NCI-H187 (cell line): Measurements from ENCODE around the gene NPR2.

ENCODE experiments used
- DNase-seq, 2 experiments: peaks; one replicate each; lab custom pipeline; 2025; lab: John Stamatoyannopoulos, UW

The NPR2 gene

GRCh38 chr9:35832814-35833213 lies 41.4 kb downstream of the NPR2 start:
- DNase-seq = no peak

- no peak for DNase-seq
Measured at GRCh38 chr9:35834260-35835215, 43.1 kb downstream of the NPR2 start.

GRCh38 chr9:35835216-35835632 lies 43.8 kb downstream of the NPR2 start:
- DNase-seq = no peak

GRCh38 chr9:35835766-35836165 lies 44.4 kb downstream of the NPR2 start:
- no peak for DNase-seq

- DNase-seq = no peak
Measured at GRCh38 chr9:35836595-35836994, 45.2 kb downstream of the NPR2 start.

- no peak for DNase-seq
Measured at GRCh38 chr9:35839926-35840325, 48.5 kb downstream of the NPR2 start.

- DNase-seq = no peak
Measured at GRCh38 chr9:35840881-35841644, 49.7 kb downstream of the NPR2 start.

- DNase-seq = no peak
Measured at GRCh38 chr9:35841645-35841900, 50.2 kb downstream of the NPR2 start.

- DNase-seq = no peak
Measured at GRCh38 chr9:35842020-35842745, 50.8 kb downstream of the NPR2 start.

- no peak for DNase-seq
Measured at GRCh38 chr9:35842795-35843194, 51.4 kb downstream of the NPR2 start.

- DNase-seq = no peak
Measured at GRCh38 chr9:35844628-35845270, 53.4 kb downstream of the NPR2 start.

GRCh38 chr9:35845824-35846771 lies 54.7 kb downstream of the NPR2 start:
- no peak for DNase-seq

- no peak for DNase-seq
Measured at GRCh38 chr9:35847792-35848572, 56.6 kb downstream of the NPR2 start.

GRCh38 chr9:35852267-35852815 lies 61.0 kb downstream of the NPR2 start:
- no peak for DNase-seq

GRCh38 chr9:35852876-35853865 lies 61.8 kb downstream of the NPR2 start:
- DNase-seq = no peak

- DNase-seq = no peak
Measured at GRCh38 chr9:35854091-35854762, 62.8 kb downstream of the NPR2 start.

GRCh38 chr9:35856206-35856605 lies 64.8 kb downstream of the NPR2 start:
- DNase-seq = no peak

GRCh38 chr9:35856882-35857281 lies 65.5 kb downstream of the NPR2 start:
- no peak for DNase-seq
